Measurements from ENCODE around the gene C17orf113. TPM values are rescaled to one million over a fixed set of nuclear protein-coding genes. Genes with fewer than 3 reads are reported as not detected.

C17orf113 gene
- total RNA-seq, 1 experiment from 2014 or later = 0.62 TPM

DNA sequence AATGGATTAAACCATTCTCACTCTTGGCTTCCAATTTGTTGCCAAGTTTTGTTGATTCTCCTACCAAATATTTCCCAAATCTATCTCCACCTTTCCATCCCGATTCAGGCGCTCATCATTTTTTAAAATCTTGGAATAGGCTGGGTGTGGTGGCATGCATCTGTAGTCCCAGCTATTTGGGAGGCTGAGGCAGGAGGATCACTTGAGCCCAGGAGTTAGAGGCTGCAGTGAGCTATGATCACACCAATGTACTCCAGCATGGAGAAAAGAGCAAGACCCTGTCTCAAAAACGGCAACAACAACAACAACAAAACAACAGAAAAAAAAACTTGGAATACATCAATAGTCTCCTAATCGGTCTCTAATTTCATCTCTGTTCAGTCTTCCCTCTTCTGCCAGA, 31.4 kb downstream of the C17orf113 start:
- Histone ChIP-seq H3K27ac (ENCODE audit: low read length) (no peak overlapping the region), H3F3A (ENCODE audit: low read length, unreplicated experiment) (no peaks in the 10 kb centered on the region), H3K4me2 (ENCODE audit: low read length) (no peak overlapping the region)

GRCh38 chr17:42018339-42018738, 32.1 kb downstream of the C17orf113 start:
- Histone ChIP-seq H2AFZ (ENCODE audit: low read length) (peak overlapping the region; percentile 76), H3K9ac (ENCODE audit: low read length) (peak overlapping the region; percentile 96)
- intact Hi-C loops (cut with micrococcal nuclease) = no loop called here

More for the DNA sequence above, 31.4 kb downstream of the C17orf113 start:
- Histone ChIP-seq H3K4me3 (ENCODE audit: low read length) (no peak overlapping the region), H3K9me2 (replicated peaks; ENCODE audit: low read length) (no peaks in the 10 kb centered on the region), H3K27me3 (ENCODE audit: low read length) (no peaks in the 10 kb centered on the region), H4K20me1 (ENCODE audit: low read length) (no peaks in the 10 kb centered on the region), H3K4me1 (ENCODE audit: insufficient read depth, low read length) (peaks cover 17% of the 10 kb centered on the region), H3K9ac (ENCODE audit: low read length) (no peak overlapping the region), H3K36me3 (ENCODE audit: low read depth, low read length) (no peaks in the 10 kb centered on the region), H3K9me3 (ENCODE audit: low read length) (no peaks in the 10 kb centered on the region), H3K79me2 (ENCODE audit: low read length) (peaks cover 50% of the 10 kb centered on the region), H2AFZ (ENCODE audit: low read length) (no peak overlapping the region)
- TF ChIP-seq CTCF (conservative IDR thresholded peaks at IDR 0.05; ENCODE audit: low read depth, low read length) (no peak), EZH2 (IDR thresholded peaks at IDR 0.05; ENCODE audit: low read length, unreplicated experiment) (no peak), EZH2phosphoT487 (IDR thresholded peaks at IDR 0.05; ENCODE audit: borderline replicate concordance, low read length) (no peak)
- BruUV-seq (replicated peaks) = no TSS peak
- DNase-seq (no peak), ATAC-seq (no peak)
- ChIA-PET CTCF (no interaction called here), POLR2A (ENCODE audit: unreplicated experiment) (interaction anchor here (0.7 to 1.0 kb wide), 2 partner anchors 47 to 549 kb away, joined by 3 to 5 read pairs; no protein-coding TSS in a partner anchor)
- intact Hi-C loops (cut with micrococcal nuclease) = no loop called here

More at GRCh38 chr17:42018339-42018738, 32.1 kb downstream of the C17orf113 start:
- no peaks in the 10 kb centered on the region for H3K36me3 ChIP-seq (ENCODE audit: low read depth, low read length)
- H3K27me3 ChIP-seq (ENCODE audit: low read length) = no peaks in the 10 kb centered on the region
- peaks cover 17% of the 10 kb centered on the region for H3K4me1 ChIP-seq (ENCODE audit: insufficient read depth, low read length)
- H3K4me3 ChIP-seq (ENCODE audit: low read length) = peak overlapping the region; percentile 94
- DNase-seq = no peak
- TF ChIP-seq EZH2 (IDR thresholded peaks at IDR 0.05; ENCODE audit: low read length, unreplicated experiment) (no peak), CTCF (conservative IDR thresholded peaks at IDR 0.05; ENCODE audit: low read depth, low read length) (no peak), EZH2phosphoT487 (IDR thresholded peaks at IDR 0.05; ENCODE audit: borderline replicate concordance, low read length) (no peak)
- H4K20me1 ChIP-seq (ENCODE audit: low read length) = no peaks in the 10 kb centered on the region
- no peak for ATAC-seq
- peak overlapping the region; percentile 58 for H3K27ac ChIP-seq (ENCODE audit: low read length)
- no peaks in the 10 kb centered on the region for H3F3A ChIP-seq (ENCODE audit: low read length, unreplicated experiment)
- no peaks in the 10 kb centered on the region for H3K9me3 ChIP-seq (ENCODE audit: low read length)
- no TSS peak for BruUV-seq (replicated peaks)
- H3K4me2 ChIP-seq (ENCODE audit: low read length) = peak overlapping the region; percentile 94
- ChIA-PET POLR2A (ENCODE audit: unreplicated experiment) (interaction anchor here (0.7 to 1.0 kb wide), 4 partner anchors 46 to 1800 kb away, joined by 3 to 7 read pairs (median 5); partner anchors contain the start of gene EIF1), CTCF (interaction anchor here (1.3 kb wide), 1 partner anchor 55 kb away, joined by 6 read pairs; no protein-coding TSS in a partner anchor)
- H3K9me2 ChIP-seq (replicated peaks; ENCODE audit: low read length) = no peaks in the 10 kb centered on the region
- H3K79me2 ChIP-seq (ENCODE audit: low read length) = peaks cover 56% of the 10 kb centered on the region
